ENCODE results near the gene SERTAD3.
"Not testable (repeated sequence)": the region's sequence is repeated elsewhere in the genome, so short reads cannot be mapped to it uniquely, and the experiment has no call there.

Gene SERTAD3

GRCh38 chr19:40457953-40458596 is 13.9 kb upstream of the SERTAD3 start:
- no peak for DNase-seq

- DNase-seq = no peak
Observed at GRCh38 chr19:40457048-40457447, 12.9 kb upstream of the SERTAD3 start.

GRCh38 chr19:40453943-40454342 is 9.8 kb upstream of the SERTAD3 start:
- DNase-seq = not testable (repeated sequence)

GRCh38 chr19:40453151-40453735 is 9.1 kb upstream of the SERTAD3 start:
- DNase-seq = no peak

GRCh38 chr19:40452016-40452415 is 7.9 kb upstream of the SERTAD3 start:
- no peak for DNase-seq

- no peak for DNase-seq
Observed at GRCh38 chr19:40450664-40451063, 6.5 kb upstream of the SERTAD3 start.

- no peak for DNase-seq
Observed at GRCh38 chr19:40449506-40449905, 5.4 kb upstream of the SERTAD3 start.

- no peak for DNase-seq
Observed at GRCh38 chr19:40446263-40446784, 2.2 kb upstream of the SERTAD3 start.

- DNase-seq = no peak
Observed at GRCh38 chr19:40445780-40446262, 1.7 kb upstream of the SERTAD3 start.

- no peak for DNase-seq
Observed at GRCh38 chr19:40444825-40445312, 734 bp upstream of the SERTAD3 start.

- DNase-seq = peak; percentile 96 to 98
Observed at GRCh38 chr19:40443131-40443999, 770 bp downstream of the SERTAD3 start.

- DNase-seq = no peak
Observed at GRCh38 chr19:40442328-40443130, 1.6 kb downstream of the SERTAD3 start.

- DNase-seq = no peak
Observed at GRCh38 chr19:40441719-40442253, 2.3 kb downstream of the SERTAD3 start.

- DNase-seq = no peak
Observed at GRCh38 chr19:40438284-40438683, 5.9 kb downstream of the SERTAD3 start.

GRCh38 chr19:40433391-40434216 is 10.5 kb downstream of the SERTAD3 start:
- DNase-seq = peak; percentile 36 to 43

- not testable (repeated sequence) for DNase-seq
Observed at GRCh38 chr19:40432760-40433159, 11.4 kb downstream of the SERTAD3 start.

GRCh38 chr19:40431698-40432097 is 12.4 kb downstream of the SERTAD3 start:
- no peak for DNase-seq

GRCh38 chr19:40430242-40430641 is 13.9 kb downstream of the SERTAD3 start:
- DNase-seq = not testable (repeated sequence)

- not testable (repeated sequence) for DNase-seq
Observed at GRCh38 chr19:40428197-40428596, 15.9 kb downstream of the SERTAD3 start.

- peak; percentile 100 for DNase-seq
Observed at GRCh38 chr19:40425450-40426287, 18.5 kb downstream of the SERTAD3 start, which contains the start of gene SERTAD1. Gene SERTAD1, minus strand, starts transcription at chr19:40425992. Its CDS starts 2,446 bp downstream, at chr19:40423546.
